ENCODE data around the gene FSTL4.
"Not testable (repeated sequence)": the region's sequence is repeated elsewhere in the genome, so short reads cannot be mapped to it uniquely, and the experiment has no call there.

FSTL4 gene

DNA sequence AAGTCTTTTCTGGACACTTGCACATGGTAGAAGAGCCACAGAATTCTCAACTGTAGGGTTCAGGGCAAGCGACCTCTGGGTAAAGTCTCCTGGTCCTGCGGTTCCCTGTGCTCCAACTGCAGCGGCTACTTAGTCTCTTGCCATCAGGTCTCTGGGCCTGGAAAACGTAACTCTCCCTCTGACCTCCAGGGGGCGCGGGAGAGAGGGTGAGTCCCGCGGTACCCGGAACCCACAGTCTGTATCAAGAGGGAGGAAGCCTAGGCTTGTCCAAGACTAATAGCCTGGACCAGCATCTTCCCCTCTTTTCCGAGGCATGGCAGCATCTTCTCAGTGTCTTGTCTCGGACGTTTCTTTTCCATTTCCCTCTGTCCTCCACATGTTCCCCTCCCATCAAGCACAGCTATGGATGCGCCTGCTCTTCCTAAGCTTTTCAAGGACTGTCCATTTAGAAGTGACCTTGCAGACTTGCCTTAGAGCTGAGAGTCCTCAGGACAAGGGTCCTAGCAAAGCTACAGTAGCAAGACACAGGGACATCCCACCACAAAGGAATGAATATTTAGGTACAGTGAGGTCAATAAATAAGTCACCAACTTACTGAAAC lies 59.3 kb downstream of the FSTL4 start:
- DNase-seq (ENCODE audit: low read depth), result no peak

GRCh38 chr5:133546500-133546899 lies 65.8 kb downstream of the FSTL4 start:
- no peak for DNase-seq (ENCODE audit: low read depth)

- no peak for DNase-seq (ENCODE audit: low read depth)
Measured at GRCh38 chr5:133544346-133544745, 68.0 kb downstream of the FSTL4 start.

GRCh38 chr5:133539818-133540217 lies 72.5 kb downstream of the FSTL4 start:
- no peak for DNase-seq (ENCODE audit: low read depth)

DNA sequence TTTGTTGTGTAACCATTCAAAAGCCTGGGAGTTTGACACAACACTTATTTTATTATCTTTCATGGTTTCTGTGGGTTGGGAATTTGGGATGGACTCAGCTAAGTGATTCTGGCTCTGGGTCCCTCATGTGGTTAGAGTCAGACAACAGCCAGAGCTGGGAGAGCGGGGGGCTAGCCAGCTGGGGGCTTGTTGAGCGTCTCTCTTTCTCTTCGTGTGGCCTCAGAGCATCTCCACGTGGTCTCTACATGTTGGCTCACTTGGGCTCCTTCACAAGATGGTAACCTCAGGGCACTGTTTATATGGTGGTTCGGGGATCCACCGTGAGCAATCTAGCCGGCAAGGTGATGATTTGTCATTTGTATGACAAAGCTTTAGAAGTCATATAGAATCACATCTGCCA lies 73.6 kb downstream of the FSTL4 start:
- DNase-seq (ENCODE audit: low read depth), result no peak

DNA sequence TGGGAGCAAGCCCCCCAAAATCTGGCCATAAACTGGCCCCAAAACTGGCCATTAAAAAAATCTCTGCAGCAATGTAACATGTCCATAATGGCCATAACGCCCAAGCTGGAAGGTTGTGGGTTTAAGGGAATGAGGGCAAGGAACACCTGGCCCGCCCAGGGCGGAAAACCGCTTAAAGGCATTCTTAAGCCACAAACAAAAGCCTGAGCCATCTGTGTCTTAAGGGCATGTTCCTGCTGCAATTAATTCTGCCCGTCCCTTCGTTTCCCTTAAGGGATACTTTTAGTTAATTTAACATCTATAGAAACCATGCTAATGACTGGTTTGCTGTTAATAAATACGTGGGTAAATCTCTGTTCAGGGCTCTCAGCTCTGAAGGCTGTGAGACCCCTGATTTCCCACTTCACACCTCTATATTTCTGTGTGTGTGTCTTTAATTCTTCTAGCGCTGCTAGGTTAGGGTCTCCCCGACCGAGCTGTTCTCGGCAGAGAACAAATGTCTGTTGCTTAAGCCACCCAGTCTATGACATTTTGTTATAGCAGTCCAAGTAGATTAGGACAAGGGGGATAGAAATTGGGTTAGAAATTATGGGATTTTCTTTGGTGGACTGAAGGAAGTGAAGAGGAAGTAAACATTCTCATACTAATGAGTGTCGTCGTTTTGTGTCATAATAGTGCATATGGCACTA lies 77.0 kb downstream of the FSTL4 start:
- DNase-seq (ENCODE audit: low read depth), result not testable (repeated sequence)

DNA sequence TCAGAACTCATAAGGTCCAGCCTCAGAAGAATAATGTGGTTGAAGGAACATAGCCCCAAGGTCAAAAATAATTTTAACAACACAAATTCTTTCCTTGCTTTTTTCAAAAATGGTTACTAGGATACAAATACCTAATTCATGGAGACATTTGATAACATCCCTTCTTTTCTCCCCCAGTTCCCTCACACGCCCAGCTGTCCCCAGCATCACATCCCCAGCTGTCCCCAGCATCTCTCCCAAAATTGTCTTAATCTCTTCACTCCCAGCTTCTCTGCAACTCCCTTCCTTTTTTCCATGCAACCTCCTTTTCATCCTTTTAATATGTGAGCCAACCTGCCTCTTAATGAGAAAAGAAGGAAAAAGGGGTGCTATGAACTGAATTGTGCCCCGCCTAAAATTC lies 77.8 kb downstream of the FSTL4 start:
- DNase-seq (ENCODE audit: low read depth), result no peak

DNA sequence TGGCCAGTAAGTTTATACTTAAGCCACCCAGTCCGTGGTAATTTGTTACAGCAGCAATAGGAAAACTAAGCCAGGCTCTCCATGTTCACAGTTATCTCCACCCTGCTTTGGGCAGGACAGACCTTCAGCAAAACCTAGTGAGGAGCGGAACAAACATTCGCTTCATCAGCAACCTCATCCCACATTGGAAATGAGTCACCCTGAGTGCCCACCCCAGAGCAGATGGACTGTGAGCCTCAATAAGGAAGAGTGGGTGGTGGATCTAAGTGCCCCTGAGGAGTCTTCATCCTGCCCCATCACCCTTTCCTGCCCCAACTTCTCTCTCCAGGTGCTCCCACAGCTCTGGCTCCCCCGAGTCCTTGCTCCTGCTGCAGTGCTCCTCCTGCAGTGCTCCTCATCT lies 78.8 kb downstream of the FSTL4 start:
- DNase-seq (ENCODE audit: low read depth), result no peak

- no peak for DNase-seq (ENCODE audit: low read depth)
Measured at GRCh38 chr5:133531594-133531993, 80.7 kb downstream of the FSTL4 start.

DNA sequence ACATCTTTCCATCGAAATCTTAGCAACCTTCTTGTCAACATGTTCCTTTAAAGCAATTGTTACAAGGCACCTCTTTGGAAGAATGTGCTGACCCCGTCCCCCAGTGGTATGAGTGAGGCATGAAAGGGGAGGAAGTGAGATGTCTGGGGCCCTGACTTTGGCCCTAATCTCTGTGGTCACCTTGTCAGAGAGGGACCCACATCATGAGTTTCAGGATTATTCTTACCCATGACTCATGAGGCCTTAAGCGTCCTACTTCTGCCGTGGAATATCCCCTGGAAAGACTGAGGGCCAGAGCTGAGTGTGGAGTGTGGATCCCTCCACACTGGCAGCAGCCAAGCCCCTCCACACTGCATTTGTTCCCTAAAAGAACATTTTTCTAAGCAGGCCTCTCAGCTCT lies 81.2 kb downstream of the FSTL4 start:
- DNase-seq (ENCODE audit: low read depth), result no peak

DNA sequence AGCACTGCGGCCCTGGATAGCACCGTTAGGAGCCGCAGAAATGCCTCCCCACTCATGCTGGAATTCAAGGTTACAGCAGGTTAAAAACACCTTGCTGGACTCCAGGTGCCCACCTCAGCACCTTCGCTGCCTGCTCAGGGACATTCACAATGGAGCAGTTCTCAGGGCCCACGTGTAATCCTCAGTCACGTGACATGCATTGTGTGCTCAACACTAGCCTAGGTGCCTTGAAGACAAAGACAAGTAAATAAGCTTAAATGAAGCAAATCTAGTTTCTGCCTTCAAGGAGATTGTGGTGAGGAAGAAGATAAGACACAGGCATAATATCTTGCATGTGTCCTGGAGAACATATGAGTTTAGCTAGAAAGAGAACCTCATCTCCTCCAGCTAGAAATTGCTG lies 82.1 kb downstream of the FSTL4 start:
- no peak for DNase-seq (ENCODE audit: low read depth)

DNA sequence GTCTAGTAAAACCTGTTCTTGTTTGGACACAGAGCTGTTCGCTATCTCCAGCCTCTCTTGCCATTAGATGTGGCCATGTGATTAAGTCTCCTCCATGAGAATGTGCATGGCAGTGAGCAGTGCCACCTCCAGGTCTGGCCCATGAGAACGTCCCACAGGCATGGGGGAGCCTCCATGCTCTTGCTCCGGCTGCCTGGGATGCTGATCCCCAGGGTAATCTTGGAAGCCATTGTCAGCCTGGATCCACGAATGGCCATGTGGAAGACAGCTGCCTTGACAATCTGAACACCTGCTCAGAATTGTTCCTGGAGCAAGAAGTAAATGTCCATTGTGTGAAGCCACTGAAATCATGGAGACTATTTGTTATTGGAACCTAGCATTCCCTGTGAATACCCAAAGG lies 83.5 kb downstream of the FSTL4 start:
- no peak for DNase-seq (ENCODE audit: low read depth)

- DNase-seq (ENCODE audit: low read depth), result no peak
Measured at GRCh38 chr5:133527311-133527710, 85.0 kb downstream of the FSTL4 start.

GRCh38 chr5:133526368-133526767 lies 86.0 kb downstream of the FSTL4 start:
- no peak for DNase-seq (ENCODE audit: low read depth)

DNA sequence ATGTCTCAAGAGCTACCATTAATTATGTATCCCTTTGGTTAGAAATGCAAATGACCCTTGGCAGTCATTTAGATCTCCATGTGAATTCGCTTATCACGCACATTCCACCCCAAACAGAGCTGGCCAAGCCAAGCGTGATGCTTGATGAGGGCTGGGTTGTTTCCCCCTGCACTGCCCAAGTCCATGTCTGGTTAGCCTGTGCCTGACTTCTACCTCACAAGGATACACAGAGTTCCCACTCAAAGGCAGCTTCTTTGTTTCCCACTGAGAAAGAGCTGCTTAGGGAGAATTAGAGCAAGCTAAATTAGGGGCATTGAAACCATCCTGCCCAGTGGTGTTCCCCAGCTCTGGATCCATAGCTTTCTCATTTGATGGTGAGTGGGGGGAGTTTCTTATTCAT lies 87.2 kb downstream of the FSTL4 start:
- no peak for DNase-seq (ENCODE audit: low read depth)

DNA sequence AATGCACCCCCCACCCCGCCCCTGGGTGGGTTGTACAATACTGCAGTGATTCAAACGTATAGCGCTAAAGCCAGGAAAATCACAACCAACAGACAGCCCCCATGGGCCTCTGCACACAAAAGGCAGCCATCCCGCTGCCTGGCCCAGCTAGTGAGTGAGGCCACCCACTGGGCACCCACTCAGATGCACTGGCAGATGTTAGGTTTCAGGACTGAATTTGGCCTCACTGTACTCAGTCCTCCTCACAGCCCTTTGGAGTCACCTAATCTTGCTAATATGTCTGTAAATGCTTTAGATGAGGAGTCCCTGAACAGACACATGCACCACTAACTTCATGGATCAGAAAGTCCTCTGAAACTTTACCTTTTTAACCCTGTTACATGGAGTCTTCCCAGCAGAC lies 87.7 kb downstream of the FSTL4 start:
- DNase-seq (ENCODE audit: low read depth), result no peak

- DNase-seq (ENCODE audit: low read depth), result no peak
Measured at GRCh38 chr5:133523961-133524586, 88.3 kb downstream of the FSTL4 start.

- DNase-seq (ENCODE audit: low read depth), result no peak
Measured at GRCh38 chr5:133523013-133523658, 89.2 kb downstream of the FSTL4 start.

GRCh38 chr5:133521801-133522200 lies 90.5 kb downstream of the FSTL4 start:
- no peak for DNase-seq (ENCODE audit: low read depth)

DNA sequence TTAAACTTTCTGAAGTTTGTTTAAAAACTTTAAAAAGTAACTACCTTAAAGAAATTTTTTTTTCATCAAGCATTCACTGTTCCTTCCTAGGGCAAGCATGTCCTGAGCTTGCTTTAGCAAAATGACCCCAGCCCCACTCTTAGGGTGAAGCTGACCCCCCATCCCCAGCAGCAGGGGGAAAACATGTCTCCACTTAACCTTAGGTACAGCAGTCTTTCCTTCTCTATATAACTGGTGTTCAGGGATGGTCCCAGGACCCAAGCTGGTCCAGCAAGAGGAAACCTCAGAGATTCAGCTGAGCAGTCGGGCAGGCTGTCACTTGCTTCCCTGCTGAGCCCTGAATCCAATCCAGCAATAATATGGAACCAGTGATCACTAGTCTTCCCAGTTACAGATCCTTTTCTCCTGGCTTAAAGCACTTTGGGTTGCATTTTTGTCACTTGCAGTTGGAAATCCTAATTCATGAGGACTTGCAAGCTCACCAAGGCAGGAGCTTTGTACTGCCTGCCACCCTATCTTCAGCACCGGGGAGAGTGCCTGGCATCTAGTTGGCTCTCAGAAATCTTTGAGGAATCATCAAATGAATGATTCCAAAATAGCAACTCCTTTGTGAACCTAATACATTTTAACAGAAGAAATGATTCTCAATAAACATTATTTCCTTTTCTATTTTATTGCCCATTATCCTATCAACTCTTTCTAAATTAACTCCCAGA lies 91.2 kb downstream of the FSTL4 start:
- DNase-seq (ENCODE audit: low read depth), result no peak

DNA sequence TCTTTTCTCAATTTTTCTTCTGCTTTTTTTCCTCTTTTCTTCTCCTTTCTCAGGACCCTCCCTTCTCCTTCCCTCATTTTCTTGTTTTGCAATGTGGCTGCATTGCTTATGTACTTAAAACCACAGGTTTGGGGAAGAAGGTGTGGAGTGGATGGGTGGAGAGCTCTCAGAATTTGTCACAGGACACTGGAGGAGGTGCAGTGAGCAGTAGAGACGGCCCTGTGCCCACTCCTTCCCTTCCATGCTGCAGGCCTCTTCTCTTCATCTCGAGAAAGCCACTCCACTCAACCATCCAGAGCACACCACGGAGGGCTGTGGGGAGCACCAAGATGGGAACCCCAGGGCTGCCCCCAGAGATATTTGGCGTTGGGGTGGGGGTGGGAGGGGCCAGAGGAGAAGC lies 92.3 kb downstream of the FSTL4 start:
- DNase-seq (ENCODE audit: low read depth), result no peak

DNA sequence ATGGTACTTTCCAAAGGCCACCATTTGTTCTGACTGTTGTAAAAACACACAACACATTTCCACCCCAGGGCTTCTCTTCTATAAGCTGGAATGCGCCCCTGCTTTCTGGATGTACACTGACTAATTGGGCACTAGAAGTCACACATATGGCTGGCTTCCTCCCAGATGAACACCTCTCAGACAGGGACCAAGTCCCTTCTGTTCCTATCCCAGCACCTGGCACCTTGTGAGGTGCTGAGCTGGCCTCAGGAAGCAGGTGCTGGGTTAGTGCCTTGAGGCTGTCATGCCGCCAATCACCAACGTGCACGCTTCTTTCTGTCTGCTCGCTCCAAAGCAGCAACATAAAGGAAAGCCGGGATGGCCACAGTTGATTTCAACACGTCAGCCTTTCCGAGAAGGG lies 93.2 kb downstream of the FSTL4 start:
- no peak for DNase-seq (ENCODE audit: low read depth)

- no peak for DNase-seq (ENCODE audit: low read depth)
Measured at GRCh38 chr5:133514456-133514855, 97.9 kb downstream of the FSTL4 start.

Measured in activated T-helper 1 cell treated with Interleukin-2 at 50 U/mL for 16 hours (primary cell).